Karpas-422 (cell line): Measurements from ENCODE around the gene JAK1. TPM values are rescaled to one million over a fixed set of nuclear protein-coding genes. Genes with fewer than 3 reads are reported as not detected.

Experiments
- DNase-seq: peaks from one replicate; pipeline ENCODE4 v3.0.0-alpha.2; 2015
- H2AFZ ChIP-seq: fragments of 200-600 bp; sonication (generic); 2 replicates; pipeline ENCODE4 v1.6.1; 2014; ENCODE audit warnings: antibody characterized with exemption, low read length, mixed read lengths
- H3K27ac ChIP-seq: fragments of 200-600 bp; sonication (generic); 2 replicates; pipeline ENCODE4 v1.5.1; 2014; ENCODE audit warnings: mild to moderate bottlenecking, low read length, moderate library complexity
- H3K27me3 ChIP-seq: fragments of 200-600 bp; sonication (generic); 2 replicates; pipeline ENCODE4 v1.6.1; 2014; ENCODE audit warnings: low read length, mixed read lengths
- H3K36me3 ChIP-seq: fragments of 200-600 bp; sonication (generic); 2 replicates; pipeline ENCODE4 v1.6.1; 2014; ENCODE audit warnings: low read length, mixed read lengths; ENCODE audit not compliant: insufficient read depth
- H3K4me1 ChIP-seq: fragments of 200-600 bp; sonication (generic); 2 replicates; pipeline ENCODE4 v1.6.1; 2014; ENCODE audit warnings: mild to moderate bottlenecking, low read length, mixed read lengths
- H3K4me2 ChIP-seq: fragments of 200-600 bp; sonication (generic); 2 replicates; pipeline ENCODE4 v1.6.1; 2014; ENCODE audit warnings: low read length, low read depth, mild to moderate bottlenecking; ENCODE audit not compliant: poor library complexity, severe bottlenecking
- H3K4me3 ChIP-seq: fragments of 200-600 bp; sonication (generic); 2 replicates; pipeline ENCODE4 v1.5.1; 2014; ENCODE audit warnings: mild to moderate bottlenecking, antibody characterized with exemption, low read length, mixed read lengths
- H3K79me2 ChIP-seq: fragments of 200-600 bp; sonication (generic); 2 replicates; pipeline ENCODE4 v1.6.1; 2014; ENCODE audit warnings: mild to moderate bottlenecking, low read length, mixed read lengths
- H3K9ac ChIP-seq: fragments of 200-600 bp; sonication (generic); 2 replicates; pipeline ENCODE4 v1.6.0; 2014; ENCODE audit warnings: low read length
- H3K9me2 ChIP-seq: fragments of 200-600 bp; sonication (generic), shearing (Covaris generic); replicated peaks from 2 replicates; pipeline ENCODE4 v1.6.0; 2014; ENCODE audit warnings: mild to moderate bottlenecking, low read length, moderate library complexity; ENCODE audit not compliant: insufficient read depth
- H3K9me3 ChIP-seq: fragments of 300-700, 200-600 bp; sonication (generic); 2 replicates; pipeline ENCODE4 v1.6.1; 2014; ENCODE audit warnings: low read length, mixed read lengths
- H4K20me1 ChIP-seq: fragments of 200-600 bp; sonication (generic); 2 replicates; pipeline ENCODE4 v1.6.1; 2014; ENCODE audit warnings: mild to moderate bottlenecking, antibody characterized with exemption, low read length, low read depth; ENCODE audit not compliant: insufficient read depth
- total RNA-seq: library from RNA; depleted of rRNA; stranded (reverse); fragments of >200 nt; shearing (Covaris generic); gene quantifications from 2 replicates; pipeline ENCODE4 v1.2.3, GENCODE V29; 2014; ENCODE audit warnings: low replicate concordance

Gene JAK1
- total RNA-seq, 1 experiment from 2014 or later: 19.6 TPM

DNA sequence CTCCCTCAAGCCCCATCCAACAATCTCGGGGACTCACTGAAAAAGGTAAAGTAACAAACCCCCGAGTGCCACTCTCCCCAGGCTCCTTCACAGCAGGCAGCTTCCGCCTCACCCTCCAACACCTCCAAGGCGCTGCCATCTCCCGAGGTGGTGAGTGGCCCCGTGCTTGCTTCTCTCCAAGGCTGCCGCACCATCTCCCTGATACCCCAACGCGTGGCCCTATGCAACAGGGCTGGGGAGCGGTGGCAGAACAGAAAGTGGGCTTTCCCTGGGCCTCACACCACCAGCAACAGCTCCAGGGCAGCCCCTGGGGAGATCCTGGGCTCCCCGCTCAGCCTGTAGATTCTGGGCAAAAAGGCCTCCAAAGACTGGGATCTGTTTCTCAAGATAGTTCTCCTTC is 116.4 kb downstream of the JAK1 start:
- Histone ChIP-seq H3K4me1 (no peaks in the 10 kb centered on the region), H3K79me2 (no peaks in the 10 kb centered on the region), H3K9ac (no peak overlapping the region), H3K9me3 (no peaks in the 10 kb centered on the region), H2AFZ (no peak overlapping the region), H3K4me3 (no peak overlapping the region), H3K4me2 (no peak overlapping the region), H3K9me2 (no peaks in the 10 kb centered on the region), H4K20me1 (no peaks in the 10 kb centered on the region), H3K36me3 (no peaks in the 10 kb centered on the region), H3K27ac (no peak overlapping the region), H3K27me3 (no peaks in the 10 kb centered on the region)
- no peak for DNase-seq

DNA sequence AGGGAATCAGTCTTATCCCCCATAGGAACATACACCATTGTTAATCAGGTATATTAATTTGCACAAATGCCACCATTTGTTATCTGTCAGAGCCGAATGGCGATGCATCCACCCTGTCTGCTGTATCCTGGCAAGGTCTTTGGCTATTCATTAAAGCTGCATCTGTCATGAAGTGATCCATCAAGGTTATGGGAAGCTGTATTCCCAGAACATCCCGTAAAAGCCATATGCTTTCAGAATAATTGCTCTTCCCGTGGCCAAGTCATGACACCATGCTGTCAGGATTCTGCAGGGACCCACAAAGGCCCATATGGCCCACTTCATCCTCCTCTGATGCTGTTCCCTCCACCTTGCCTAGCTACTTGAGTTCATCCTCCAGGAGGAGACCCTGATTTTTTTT is 117.5 kb downstream of the JAK1 start:
- no peaks in the 10 kb centered on the region for H3K9me3 ChIP-seq
- H3K36me3 ChIP-seq: no peaks in the 10 kb centered on the region
- no peak overlapping the region for H3K4me3 ChIP-seq
- H3K9me2 ChIP-seq: no peaks in the 10 kb centered on the region
- H3K79me2 ChIP-seq: no peaks in the 10 kb centered on the region
- DNase-seq: no peak
- no peaks in the 10 kb centered on the region for H3K4me1 ChIP-seq
- no peak overlapping the region for H3K9ac ChIP-seq
- no peak overlapping the region for H3K4me2 ChIP-seq
- no peaks in the 10 kb centered on the region for H3K27me3 ChIP-seq
- no peak overlapping the region for H3K27ac ChIP-seq
- no peak overlapping the region for H2AFZ ChIP-seq
- H4K20me1 ChIP-seq: no peaks in the 10 kb centered on the region

DNA sequence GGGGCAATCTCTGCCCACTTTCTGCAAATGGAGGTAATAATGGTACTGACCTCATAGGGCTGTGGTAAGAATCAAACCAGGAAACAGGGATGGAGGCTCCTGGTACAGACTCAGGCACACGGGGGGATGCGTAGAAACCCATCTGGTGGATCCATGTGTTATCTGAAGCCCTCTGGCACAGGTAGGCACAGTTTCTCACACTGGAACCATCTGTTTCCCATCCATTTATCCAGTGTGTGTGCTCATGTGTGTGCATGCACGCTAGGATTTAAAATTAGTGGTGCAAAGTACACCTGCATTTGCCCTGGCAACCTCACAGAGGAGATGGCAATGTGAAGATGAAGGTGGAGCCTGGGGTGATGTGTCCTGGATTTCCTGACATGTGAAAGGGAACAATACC is 118.2 kb downstream of the JAK1 start:
- Histone ChIP-seq H3K27me3 (no peaks in the 10 kb centered on the region), H3K9me2 (no peaks in the 10 kb centered on the region), H3K4me2 (no peak overlapping the region), H3K4me1 (no peaks in the 10 kb centered on the region), H3K9me3 (no peaks in the 10 kb centered on the region), H3K36me3 (no peaks in the 10 kb centered on the region), H3K79me2 (no peaks in the 10 kb centered on the region), H3K4me3 (no peak overlapping the region), H3K9ac (no peak overlapping the region), H4K20me1 (no peaks in the 10 kb centered on the region), H3K27ac (no peak overlapping the region), H2AFZ (no peak overlapping the region)
- DNase-seq: no peak

DNA sequence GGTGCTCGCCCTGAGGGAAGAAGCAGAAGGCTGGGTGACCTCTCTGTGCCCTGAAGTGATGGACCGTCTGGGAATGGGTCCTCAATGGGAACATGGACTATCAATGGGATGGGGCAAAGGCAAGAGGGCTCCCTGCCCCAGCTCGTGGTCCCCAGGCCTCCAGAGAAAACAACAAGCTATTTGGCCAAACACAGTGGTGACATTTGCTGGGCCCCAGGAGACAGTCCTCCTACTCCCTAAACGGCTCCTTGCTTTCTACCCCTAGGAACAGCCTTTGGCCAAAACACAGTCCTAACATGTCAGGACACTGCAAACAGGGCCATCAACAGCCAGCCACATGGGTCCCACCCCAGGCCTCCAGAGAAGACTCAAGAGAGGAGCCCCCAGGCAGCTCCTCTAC is 118.7 kb downstream of the JAK1 start:
- Histone ChIP-seq H3K9ac (no peak overlapping the region), H3K4me1 (no peaks in the 10 kb centered on the region), H3K27me3 (no peaks in the 10 kb centered on the region), H3K4me2 (no peak overlapping the region), H3K4me3 (no peak overlapping the region), H3K36me3 (no peaks in the 10 kb centered on the region), H2AFZ (no peak overlapping the region), H3K9me2 (no peaks in the 10 kb centered on the region), H3K9me3 (no peaks in the 10 kb centered on the region), H4K20me1 (no peaks in the 10 kb centered on the region), H3K27ac (no peak overlapping the region), H3K79me2 (no peaks in the 10 kb centered on the region)
- DNase-seq: no peak

DNA sequence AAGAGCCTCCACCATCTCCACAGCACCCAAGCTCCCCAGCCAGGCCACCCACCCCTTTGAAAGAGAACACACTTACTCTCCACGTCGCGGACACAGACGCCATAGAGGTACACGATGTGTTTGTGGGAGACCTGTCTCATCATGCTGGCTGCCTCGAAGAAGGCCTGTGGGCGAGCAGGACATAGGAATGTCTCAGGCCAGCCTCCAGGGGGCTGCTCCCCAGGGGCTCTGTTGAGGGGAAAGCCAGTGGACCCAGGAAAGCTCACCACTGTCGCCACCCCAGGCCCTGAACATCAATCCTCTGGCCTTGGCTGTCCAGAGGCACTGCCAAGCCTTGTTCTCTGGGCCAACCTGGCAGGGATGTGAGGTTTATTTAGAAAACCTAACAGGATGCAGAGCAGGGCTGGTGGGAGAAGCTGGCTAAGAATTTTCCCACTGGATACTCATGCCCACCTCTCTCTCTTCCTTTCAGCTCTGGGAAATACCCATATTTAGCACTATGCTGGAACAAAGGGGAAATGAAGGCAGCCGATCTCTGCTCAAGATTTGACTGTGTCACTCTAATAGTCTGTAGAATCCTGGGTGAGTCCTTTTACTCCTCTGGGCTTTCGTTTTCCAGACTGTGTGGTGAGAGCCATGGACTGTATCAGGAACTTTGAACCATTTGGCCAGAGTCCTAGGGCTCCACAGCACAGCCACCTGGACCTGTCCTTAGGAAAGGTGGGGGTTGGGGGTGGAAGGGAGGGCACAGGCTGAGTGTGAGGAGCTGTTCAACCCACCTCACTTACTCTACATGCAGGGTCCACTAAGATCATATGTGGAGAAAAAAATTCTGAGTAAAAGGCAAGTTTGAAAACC is 119.5 kb downstream of the JAK1 start:
- H2AFZ ChIP-seq: no peak overlapping the region
- no peak overlapping the region for H3K27ac ChIP-seq
- no peaks in the 10 kb centered on the region for H3K27me3 ChIP-seq
- H3K36me3 ChIP-seq: no peaks in the 10 kb centered on the region
- no peaks in the 10 kb centered on the region for H3K9me3 ChIP-seq
- H3K79me2 ChIP-seq: no peaks in the 10 kb centered on the region
- no peaks in the 10 kb centered on the region; the same call in 1 of the 2 replicates for H3K4me1 ChIP-seq
- H3K4me2 ChIP-seq: no peak overlapping the region
- H3K9me2 ChIP-seq: no peaks in the 10 kb centered on the region
- no peak for DNase-seq
- H4K20me1 ChIP-seq: no peaks in the 10 kb centered on the region
- H3K4me3 ChIP-seq: no peak overlapping the region
- no peak overlapping the region for H3K9ac ChIP-seq

DNA sequence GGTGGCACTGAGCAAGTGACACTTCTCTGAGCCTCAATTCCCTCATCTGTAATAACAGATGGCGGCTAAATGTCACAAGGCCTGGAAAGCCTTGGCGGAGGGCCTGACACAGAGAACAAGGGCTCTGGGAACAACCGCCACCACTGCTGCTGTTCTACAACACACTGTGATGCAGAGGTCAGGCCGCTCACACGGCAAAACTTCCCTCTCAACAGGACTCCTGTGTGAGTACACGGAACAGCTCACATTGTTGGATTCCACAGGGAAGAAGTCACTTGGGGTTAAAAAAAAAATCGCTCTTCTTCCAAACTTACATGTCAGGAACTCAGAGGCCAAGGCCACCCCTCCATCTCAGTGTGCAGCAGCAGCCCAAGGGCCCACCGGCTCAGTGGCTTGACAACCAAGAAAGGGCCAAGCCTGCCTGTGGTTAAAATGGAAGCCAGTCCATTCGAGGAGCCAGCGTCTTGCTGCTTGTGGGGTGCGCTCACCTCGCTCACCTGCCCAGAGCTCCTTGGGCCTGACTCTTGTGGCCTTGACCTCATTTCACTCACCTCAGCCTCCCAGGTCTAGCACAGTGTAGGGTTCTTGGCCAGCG is 120.4 kb downstream of the JAK1 start:
- no peak overlapping the region for H2AFZ ChIP-seq
- H3K4me3 ChIP-seq: no peak overlapping the region
- H3K27ac ChIP-seq: no peak overlapping the region
- DNase-seq: no peak
- no peaks in the 10 kb centered on the region for H3K9me3 ChIP-seq
- no peaks in the 10 kb centered on the region for H3K27me3 ChIP-seq
- H3K9ac ChIP-seq: no peak overlapping the region
- H3K9me2 ChIP-seq: no peaks in the 10 kb centered on the region
- H4K20me1 ChIP-seq: no peaks in the 10 kb centered on the region
- H3K4me1 ChIP-seq: no peaks in the 10 kb centered on the region; the same call in 1 of the 2 replicates
- no peak overlapping the region for H3K4me2 ChIP-seq
- no peaks in the 10 kb centered on the region for H3K79me2 ChIP-seq
- no peaks in the 10 kb centered on the region for H3K36me3 ChIP-seq

DNA sequence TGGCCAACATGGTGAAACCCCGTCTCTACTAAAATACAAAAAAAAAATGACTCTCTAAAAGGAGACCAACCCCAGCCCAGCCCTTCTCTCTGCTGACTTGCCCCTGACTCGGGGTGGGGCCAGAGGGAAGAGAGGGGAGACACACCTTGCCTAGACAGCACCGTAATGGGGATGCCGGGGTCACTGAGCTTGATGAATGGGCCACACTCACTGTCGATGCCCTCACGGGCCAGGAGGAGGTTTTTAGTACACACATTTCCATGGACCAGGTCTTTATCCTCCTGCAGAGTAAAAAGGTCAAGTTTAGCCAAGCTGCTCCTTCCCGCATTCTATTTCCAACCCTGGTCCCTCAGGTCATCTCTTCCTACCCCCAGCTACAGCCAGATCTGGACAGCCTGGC is 121.7 kb downstream of the JAK1 start:
- no peak overlapping the region for H3K9ac ChIP-seq
- no peak overlapping the region for H2AFZ ChIP-seq
- H3K27me3 ChIP-seq: no peaks in the 10 kb centered on the region
- DNase-seq: no peak
- H3K36me3 ChIP-seq: no peaks in the 10 kb centered on the region
- no peaks in the 10 kb centered on the region for H3K9me3 ChIP-seq
- no peaks in the 10 kb centered on the region for H3K9me2 ChIP-seq
- H3K4me3 ChIP-seq: no peak overlapping the region
- H3K79me2 ChIP-seq: no peaks in the 10 kb centered on the region
- H3K27ac ChIP-seq: no peak overlapping the region
- H4K20me1 ChIP-seq: no peaks in the 10 kb centered on the region
- H3K4me1 ChIP-seq: no peaks in the 10 kb centered on the region; the same call in 1 of the 2 replicates
- no peak overlapping the region for H3K4me2 ChIP-seq

DNA sequence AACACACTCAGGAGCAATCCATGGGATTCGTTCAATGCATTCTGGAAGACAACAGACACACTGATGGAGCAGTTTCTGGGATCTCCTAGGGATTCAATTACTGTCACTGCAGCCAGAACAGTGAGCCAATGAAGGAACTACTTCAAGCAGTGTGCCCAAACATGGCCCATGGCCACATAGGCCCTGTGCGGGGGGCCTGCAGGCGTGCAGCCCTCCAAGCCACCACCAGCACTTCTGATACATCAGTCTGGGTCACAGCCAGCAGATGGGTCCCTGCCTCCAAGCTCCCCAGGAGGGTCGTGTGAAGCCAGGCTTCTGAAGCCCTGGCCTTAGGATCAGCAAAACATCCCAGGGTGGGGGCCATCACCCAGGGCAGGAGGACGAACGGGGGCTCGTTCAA is 122.2 kb downstream of the JAK1 start:
- no peak for DNase-seq
- Histone ChIP-seq H4K20me1 (no peaks in the 10 kb centered on the region), H3K9ac (no peak overlapping the region), H3K9me3 (no peaks in the 10 kb centered on the region), H3K4me1 (no peaks in the 10 kb centered on the region; the same call in 1 of the 2 replicates), H3K4me2 (no peak overlapping the region), H3K9me2 (no peaks in the 10 kb centered on the region), H3K27ac (no peak overlapping the region), H3K27me3 (no peaks in the 10 kb centered on the region), H3K36me3 (no peaks in the 10 kb centered on the region), H3K4me3 (no peak overlapping the region), H2AFZ (no peak overlapping the region), H3K79me2 (no peaks in the 10 kb centered on the region)
